ENCODE data around the gene CAMSAP1. TPM values are rescaled to one million over a fixed set of nuclear protein-coding genes. Genes with fewer than 3 reads are reported as not detected.
"Not testable (repeated sequence)": the region's sequence is repeated elsewhere in the genome, so short reads cannot be mapped to it uniquely, and the experiment has no call there.

Gene CAMSAP1
- total RNA-seq, 6 experiments from 2014 or later: 5.2 to 16.1 (median 10.4) TPM

- DNase-seq (no peak), ATAC-seq (no peak)
- Histone ChIP-seq H3K4me1 (no peaks in the 10 kb centered on the region), H3K9me3 (no peaks in the 10 kb centered on the region), H3K4me3 (no peak overlapping the region), H3K27ac (no peak overlapping the region), H3K36me3 (no peaks in the 10 kb centered on the region), H3K27me3 (no peaks in the 10 kb centered on the region)
- WGBS (ENCODE audit: insufficient coverage, low coverage, low lambda C conversion rate, missing lambda C conversion rate): 71% methylated on average over 1 of the region's 1 CpG
- intact Hi-C loops (cut with DNase I): no loop called here
- TF ChIP-seq POLR2A (IDR thresholded peaks at IDR 0.05) (no peak), CTCF (IDR thresholded peaks at IDR 0.05) (no peak)
These were observed 14.2 kb downstream of the CAMSAP1 start for GRCh38 chr9:135893104-135893503.

- WGBS (ENCODE audit: insufficient coverage, low coverage, low lambda C conversion rate, missing lambda C conversion rate): 93% methylated on average over 6 of the region's 6 CpGs
- intact Hi-C loops (cut with DNase I): not testable (repeated sequence)
These were observed 15.0 kb downstream of the CAMSAP1 start for GRCh38 chr9:135892327-135892726.

GRCh38 chr9:135891027-135891631, 16.2 kb downstream of the CAMSAP1 start:
- no peak for ATAC-seq
- intact Hi-C loops (cut with DNase I): no loop called here
- H3K27ac ChIP-seq: no peak overlapping the region
- no peak overlapping the region for H3K4me3 ChIP-seq
- H3K36me3 ChIP-seq: no peaks in the 10 kb centered on the region
- 89% methylated on average over 4 of the region's 8 CpGs for WGBS (ENCODE audit: insufficient coverage, low coverage, low lambda C conversion rate, missing lambda C conversion rate)
- peaks cover 0 to 3% (median 0%) of the 10 kb centered on the region in 4 donors for H3K4me1 ChIP-seq
- H3K9me3 ChIP-seq: no peaks in the 10 kb centered on the region
- H3K27me3 ChIP-seq: no peaks in the 10 kb centered on the region
- no peak for DNase-seq
- TF ChIP-seq POLR2A (IDR thresholded peaks at IDR 0.05) (no peak), CTCF (IDR thresholded peaks at IDR 0.05) (no peak)

More at GRCh38 chr9:135892327-135892726, 15.0 kb downstream of the CAMSAP1 start:
- not testable (repeated sequence) for DNase-seq, H3K9me3 ChIP-seq, H3K4me1 ChIP-seq, H3K4me3 ChIP-seq, H3K36me3 ChIP-seq, H3K27ac ChIP-seq, ATAC-seq, H3K27me3 ChIP-seq

- TF ChIP-seq POLR2A (IDR thresholded peaks at IDR 0.05): no peak
- no peak for TF ChIP-seq CTCF (IDR thresholded peaks at IDR 0.05)
- Histone ChIP-seq H3K4me3 (no peak overlapping the region), H3K9me3 (no peaks in the 10 kb centered on the region), H3K27me3 (no peaks in the 10 kb centered on the region), H3K36me3 (no peaks in the 10 kb centered on the region), H3K4me1 (peaks cover 0 to 3% (median 0%) of the 10 kb centered on the region in 4 donors), H3K27ac (no peak overlapping the region)
- DNase-seq (no peak), ATAC-seq (no peak)
- intact Hi-C loops (cut with DNase I): no loop called here
- WGBS (ENCODE audit: insufficient coverage, low coverage, low lambda C conversion rate, missing lambda C conversion rate): 81% methylated on average over 7 of the region's 18 CpGs
These were observed 16.9 kb downstream of the CAMSAP1 start for GRCh38 chr9:135890190-135891026.

GRCh38 chr9:135889564-135890189, 17.7 kb downstream of the CAMSAP1 start:
- H3K4me1 ChIP-seq: peaks cover 0 to 3% (median 0%) of the 10 kb centered on the region in 4 donors
- WGBS (ENCODE audit: insufficient coverage, low coverage, low lambda C conversion rate, missing lambda C conversion rate): 90% methylated on average over 4 of the region's 19 CpGs
- H3K27me3 ChIP-seq: no peaks in the 10 kb centered on the region
- TF ChIP-seq CTCF (IDR thresholded peaks at IDR 0.05) (no peak), POLR2A (IDR thresholded peaks at IDR 0.05) (no peak)
- intact Hi-C loops (cut with DNase I): no loop called here
- no peak overlapping the region for H3K4me3 ChIP-seq
- no peaks in the 10 kb centered on the region for H3K9me3 ChIP-seq
- H3K36me3 ChIP-seq: no peaks in the 10 kb centered on the region
- DNase-seq (no peak), ATAC-seq (no peak)
- no peak overlapping the region for H3K27ac ChIP-seq
